H9 (cell line): ENCODE data around the gene PCYT1A. TPM values are rescaled to one million over a fixed set of nuclear protein-coding genes. Genes with fewer than 3 reads are reported as not detected.

Experiments
- DNase-seq: peaks from one replicate; pipeline ENCODE4 v3.0.0-alpha.2; 2017
- H2AFZ ChIP-seq: one replicate; pipeline ENCODE4 v1.6.1; 2013; ENCODE audit warnings: mild to moderate bottlenecking, low read length, control low read depth, moderate library complexity
- H2AK5ac ChIP-seq: 2 replicates; pipeline ENCODE4 v1.6.1; 2013; ENCODE audit warnings: low read length, control low read depth, mixed read lengths; ENCODE audit not compliant: insufficient read length
- H2BK120ac ChIP-seq: one replicate; pipeline ENCODE4 v1.6.1; 2013; ENCODE audit warnings: low read depth, mild to moderate bottlenecking, low read length, control low read depth, inconsistent platforms; ENCODE audit not compliant: poor library complexity, severe bottlenecking
- H2BK12ac ChIP-seq: 2 replicates; pipeline ENCODE4 v1.6.1; 2013; ENCODE audit warnings: low read length, control low read depth, mixed read lengths, low read depth; ENCODE audit not compliant: insufficient read length
- H2BK15ac ChIP-seq: 2 replicates; pipeline ENCODE4 v1.6.1; 2013; ENCODE audit warnings: low read depth, low read length, control low read depth
- H2BK20ac ChIP-seq: one replicate; pipeline ENCODE4 v1.6.1; 2013; ENCODE audit warnings: low read depth, mild to moderate bottlenecking, low read length, control low read depth, inconsistent platforms; ENCODE audit not compliant: poor library complexity, severe bottlenecking
- H2BK5ac ChIP-seq: 2 replicates; pipeline ENCODE4 v1.6.1; 2013; ENCODE audit warnings: low read length, control low read depth, mixed read lengths; ENCODE audit not compliant: insufficient read length
- H3K14ac ChIP-seq: 2 replicates; pipeline ENCODE4 v1.6.1; 2013; ENCODE audit warnings: low read length, control low read depth; ENCODE audit not compliant: insufficient read depth
- H3K18ac ChIP-seq: 2 replicates; pipeline ENCODE4 v1.6.1; 2013; ENCODE audit warnings: low read depth, mild to moderate bottlenecking, mixed read lengths, low read length, control low read depth; ENCODE audit not compliant: insufficient read length
- H3K23ac ChIP-seq: 2 replicates; pipeline ENCODE4 v1.6.1; 2013; ENCODE audit warnings: low read length, control low read depth, mixed read lengths, low read depth; ENCODE audit not compliant: insufficient read length
- H3K23me2 ChIP-seq: 2 replicates; pipeline ENCODE4 v1.6.1; 2013; ENCODE audit warnings: low read depth, mild to moderate bottlenecking, mixed read lengths, low read length, control low read depth; ENCODE audit not compliant: insufficient read length, poor library complexity, severe bottlenecking
- H3K27ac ChIP-seq: 2 replicates; pipeline ENCODE4 v1.5.1; 2013; ENCODE audit warnings: low read length, control low read depth, mixed read lengths, low read depth; ENCODE audit not compliant: insufficient read length
- H3K27me3 ChIP-seq: 2 replicates; pipeline ENCODE4 v1.6.1; 2013; ENCODE audit warnings: low read length, control low read depth, inconsistent platforms; ENCODE audit not compliant: insufficient read depth
- H3K4ac ChIP-seq: 2 replicates; pipeline ENCODE4 v1.6.1; 2013; ENCODE audit warnings: low read depth, mild to moderate bottlenecking, control low read depth, inconsistent platforms, low read length, moderate library complexity
- H3K4me1 ChIP-seq: 2 replicates; pipeline ENCODE4 v1.6.1; 2013; ENCODE audit warnings: low read length, control low read depth, inconsistent platforms; ENCODE audit not compliant: insufficient read depth
- H3K4me2 ChIP-seq: 2 replicates; pipeline ENCODE4 v1.6.1; 2013; ENCODE audit warnings: low read length, control low read depth, mixed read lengths; ENCODE audit not compliant: insufficient read length, insufficient read depth
- H3K56ac ChIP-seq: 2 replicates; pipeline ENCODE4 v1.6.1; 2013; ENCODE audit warnings: low read depth, mild to moderate bottlenecking, mixed read lengths, low read length, control low read depth; ENCODE audit not compliant: insufficient read length
- H3K79me1 ChIP-seq: 2 replicates; pipeline ENCODE4 v1.6.1; 2013; ENCODE audit warnings: low read depth, mild to moderate bottlenecking, moderate library complexity, low read length, control low read depth, inconsistent platforms; ENCODE audit not compliant: insufficient read depth, poor library complexity, severe bottlenecking
- H3K79me2 ChIP-seq: 2 replicates; pipeline ENCODE4 v1.6.1; 2013; ENCODE audit warnings: low read length, control low read depth, inconsistent platforms; ENCODE audit not compliant: insufficient read depth
- H3K9ac ChIP-seq: 2 replicates; pipeline ENCODE4 v1.6.1; 2013; ENCODE audit warnings: low read length, control low read depth, mixed read lengths; ENCODE audit not compliant: insufficient read length; ENCODE audit errors: extremely low read depth
- H3K9me3 ChIP-seq: one replicate; pipeline ENCODE4 v1.6.1; 2013; ENCODE audit warnings: low read depth, low read length, inconsistent platforms; ENCODE audit not compliant: control insufficient read depth
- H3T11ph ChIP-seq: one replicate; pipeline ENCODE4 v1.6.1; 2013; ENCODE audit warnings: mild to moderate bottlenecking, low read length, control low read depth, inconsistent platforms
- H4K20me1 ChIP-seq: one replicate; pipeline ENCODE4 v1.6.1; 2013; ENCODE audit not compliant: control insufficient read depth, insufficient read length, insufficient read depth
- H4K5ac ChIP-seq: 2 replicates; pipeline ENCODE4 v1.6.1; 2013; ENCODE audit warnings: low read depth, mild to moderate bottlenecking, mixed read lengths, low read length, control low read depth; ENCODE audit not compliant: insufficient read length
- H4K8ac ChIP-seq: replicated peaks from 2 replicates; pipeline ENCODE4 v1.6.1; 2013; ENCODE audit warnings: low read length, control low read depth, mixed read lengths, low read depth; ENCODE audit not compliant: insufficient read length
- H4K91ac ChIP-seq: 2 replicates; pipeline ENCODE4 v1.6.1; 2013; ENCODE audit warnings: low read depth, mild to moderate bottlenecking, moderate library complexity, mixed read lengths, low read length, control low read depth; ENCODE audit not compliant: insufficient read length
- H3K27ac Mint-ChIP-seq, 3 experiments: 2 replicates in 2 of 3; 3 replicates in 1 of 3; pipeline ENCODE4 v1.8.0; 2020 to 2021; ENCODE audit warnings: mixed read lengths in 3 of 3, mild to moderate bottlenecking in 1 of 3, moderate library complexity in 1 of 3
- H3K27me3 Mint-ChIP-seq: 2 replicates; pipeline ENCODE4 v1.8.0; 2021; ENCODE audit warnings: low read depth, mild to moderate bottlenecking, moderate library complexity, mixed read lengths
- H3K36me3 Mint-ChIP-seq, 3 experiments: 2 replicates in 2 of 3; 3 replicates in 1 of 3; pipeline ENCODE4 v1.8.0; 2020 to 2021; ENCODE audit warnings: low read depth in 3 of 3, mixed read lengths in 3 of 3; ENCODE audit not compliant: insufficient read depth in 1 of 3
- H3K4me1 Mint-ChIP-seq, 2 experiments: 2 replicates each; pipeline ENCODE4 v1.8.0; 2020; ENCODE audit warnings: mixed read lengths in 2 of 2
- H3K4me3 Mint-ChIP-seq, 2 experiments: 2 replicates in 1 of 2; 3 replicates in 1 of 2; pipeline ENCODE4 v1.8.0; 2020 to 2021; ENCODE audit warnings: mild to moderate bottlenecking in 2 of 2, mixed read lengths in 2 of 2, moderate library complexity in 1 of 2
- H3K9me3 Mint-ChIP-seq, 2 experiments: 2 replicates in 1 of 2; 3 replicates in 1 of 2; pipeline ENCODE4 v1.8.0; 2020; ENCODE audit warnings: mild to moderate bottlenecking in 2 of 2, mixed read lengths in 2 of 2, moderate library complexity in 1 of 2
- CTCF ChIP-seq: fragments of 200-600 bp; sonication (generic); conservative IDR thresholded peaks from 3 replicates; pipeline ENCODE4 v1.8.0; 2021; ENCODE audit warnings: antibody characterized with exemption, mild to moderate bottlenecking
- WGBS: extraction: QIAGEN DNeasy Blood & Tissue Kit; methylation state at CpG from one replicate; pipeline ENCODE4 v1.1.7; 2013; ENCODE audit warnings: missing lambda C conversion rate, low lambda C conversion rate, mixed read lengths; ENCODE audit not compliant: insufficient read length; ENCODE audit errors: extremely low coverage; 5-methylcytosine and 5-hydroxymethylcytosine counted together
- total RNA-seq: library from RNA; stranded (reverse); gene quantifications from 2 replicates; pipeline ENCODE4 v1.2.1, GENCODE V29; 2021

The PCYT1A gene
- total RNA-seq, 1 experiment from 2014 or later: 31.6 TPM

- H4K20me1 ChIP-seq: no peaks in the 10 kb centered on the region
- Mint-ChIP-seq H3K4me1 (peaks cover 19 to 26% of the 10 kb centered on the region in 2 experiments), H3K36me3 (no peaks in the 10 kb centered on the region), H3K27ac (no peak overlapping the region), H3K27me3 (no peaks in the 10 kb centered on the region), H3K9me3 (no peaks in the 10 kb centered on the region), H3K4me3 (no peak overlapping the region; a peak in 1 of 5 replicates)
- H2AFZ ChIP-seq: no peak overlapping the region
- H3K27me3 ChIP-seq: no peaks in the 10 kb centered on the region
- no peak overlapping the region for H3K18ac ChIP-seq
- no peak overlapping the region for H2BK120ac ChIP-seq
- no peak overlapping the region for H3T11ph ChIP-seq
- H2AK5ac ChIP-seq: no peak overlapping the region
- DNase-seq: no peak
- H3K14ac ChIP-seq: no peak overlapping the region
- H4K8ac ChIP-seq: no peak overlapping the region
- no peaks in the 10 kb centered on the region for H3K79me1 ChIP-seq
- H3K23ac ChIP-seq: no peak overlapping the region
- H3K79me2 ChIP-seq: no peaks in the 10 kb centered on the region
- no peak overlapping the region for H3K9ac ChIP-seq
- WGBS: no CpG with 5 or more reads among the region's 4 CpGs
- H3K56ac ChIP-seq: no peak overlapping the region
- no peak overlapping the region for H3K4ac ChIP-seq
- no peak overlapping the region for H4K5ac ChIP-seq
- H2BK15ac ChIP-seq: no peak overlapping the region
- no peaks in the 10 kb centered on the region for H3K4me1 ChIP-seq
- no peak overlapping the region for H2BK12ac ChIP-seq
- H2BK20ac ChIP-seq: no peak overlapping the region
- H3K23me2 ChIP-seq: no peaks in the 10 kb centered on the region
- H3K9me3 ChIP-seq: no peaks in the 10 kb centered on the region
- no peak overlapping the region for H4K91ac ChIP-seq
- no peak overlapping the region for H3K27ac ChIP-seq
- H3K4me2 ChIP-seq: no peak overlapping the region
- TF ChIP-seq CTCF: no peak
- no peak overlapping the region for H2BK5ac ChIP-seq
Observed at GRCh38 chr3:196323016-196323415, 35.5 kb upstream of the PCYT1A start.
